Body of pancreas (tissue), 4 donors: ENCODE results near the gene ARMH2. TPM values are rescaled to one million over a fixed set of nuclear protein-coding genes. Genes with fewer than 3 reads are reported as not detected.

Experiments
- ATAC-seq: fragments of 150-250 bp; one replicate; pipeline ENCODE4 v1.9.1; 2016
- DNase-seq, 4 donors: peaks; one replicate each; pipeline ENCODE4 v3.0.0-alpha.2; 2019
- H3K27ac ChIP-seq, 4 donors: fragments of 200-600 bp; sonication (generic); 1 replicate in 3 of 4; 2 replicates in 1 of 4; pipeline versions ENCODE4 v1.5.1 to v1.6.1; 2016 to 2019; ENCODE audit warnings: mild to moderate bottlenecking in 1 of 4, mixed read lengths in 1 of 4, moderate library complexity in 1 of 4
- H3K27me3 ChIP-seq, 2 donors: fragments of 200-600 bp; sonication (generic); one replicate each; pipeline ENCODE4 v1.6.0; 2016; ENCODE audit warnings: mild to moderate bottlenecking in 1 of 2
- H3K36me3 ChIP-seq, 2 donors: fragments of 200-600 bp; sonication (generic); replicated peaks in 1 of 2; 2 replicates each; pipeline ENCODE4 v1.5.1; 2016; ENCODE audit warnings: low read depth in 2 of 2; ENCODE audit not compliant: insufficient read depth in 1 of 2
- H3K4me1 ChIP-seq: fragments of 200-600 bp; sonication (generic); one replicate; pipeline ENCODE4 v1.6.0; 2016
- H3K4me3 ChIP-seq, 2 donors: fragments of 200-600 bp; sonication (generic); 1 replicate in 1 of 2; 2 replicates in 1 of 2; pipeline ENCODE4 v1.5.1; 2016 to 2019
- H3K9me3 ChIP-seq, 3 donors: fragments of 200-600 bp; sonication (generic); 1 replicate in 2 of 3; 2 replicates in 1 of 3; pipeline ENCODE4 v1.5.1; 2016
- POLR2A ChIP-seq, 3 donors: fragments of 450-650 bp; IDR thresholded peaks; one replicate each; pipeline ENCODE4 v1.6.1; 2016; ENCODE audit warnings: antibody characterized with exemption in 3 of 3, mild to moderate bottlenecking in 2 of 3
- WGBS, 2 donors: methylation state at CpG; one replicate each; pipeline ENCODE4 v1.1.5; 2017; 5-methylcytosine and 5-hydroxymethylcytosine counted together
- intact Hi-C: fragments of 100-400 bp; cut with DNase I; formaldehyde crosslinking; loops from one replicate; pipeline ENCODE4 v1.15.1; 2023
- total RNA-seq, 2 donors: library from RNA; depleted of rRNA; stranded (reverse); fragments of >200 nt; gene quantifications; one replicate each; pipeline ENCODE4 v1.1.0, GENCODE V29; 2016
- TF ChIP-seq, protein P1 (sequence below), 7 experiments: fragments of 450-650 bp in 4 of 7; fragments of 200-600 bp in 3 of 7; sonication (generic) in 3 of 7; IDR thresholded peaks; one replicate each; pipeline ENCODE4 v1.5.1; 2016 to 2019; ENCODE audit warnings: antibody characterized with exemption in 7 of 7

The ARMH2 gene
- total RNA-seq, 2 donors from 2014 or later = not detected

DNA sequence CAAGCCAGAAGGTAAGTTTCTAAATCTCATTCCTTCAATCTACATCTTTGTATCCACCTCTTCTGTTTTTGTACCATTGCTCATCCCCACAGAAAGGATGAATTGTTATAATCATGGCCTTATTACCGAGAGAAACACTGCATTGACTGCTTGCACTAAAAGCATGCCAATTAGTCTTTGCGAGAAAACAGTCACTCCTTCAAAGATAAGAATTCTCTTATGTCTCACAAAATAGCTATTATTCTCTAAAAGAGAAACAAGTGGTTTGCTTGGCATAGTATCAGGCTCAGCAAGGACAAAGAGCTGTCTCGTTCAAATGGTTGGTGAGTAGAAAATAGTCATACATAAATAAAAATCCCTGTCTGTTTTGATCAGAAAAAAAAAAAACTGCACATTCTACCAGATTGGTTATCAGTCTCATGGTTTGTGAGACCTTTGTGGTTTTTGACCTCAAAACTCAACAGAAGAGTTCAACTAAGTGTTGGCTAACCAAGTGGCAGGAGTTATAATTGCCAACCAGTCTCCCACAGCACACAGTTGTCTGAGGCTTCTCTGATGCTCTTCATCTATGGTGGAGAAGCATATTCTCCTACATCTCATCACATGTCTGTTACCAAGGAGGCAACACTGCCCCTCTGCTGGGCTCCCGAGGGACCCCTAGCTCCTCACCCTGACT is 35.1 kb upstream of the ARMH2 start:
- intact Hi-C loops = no loop called here
- Histone ChIP-seq H3K27ac (no peak overlapping the region), H3K9me3 (no peaks in the 10 kb centered on the region), H3K36me3 (no peaks in the 10 kb centered on the region), H3K27me3 (no peaks in the 10 kb centered on the region), H3K4me1 (peaks cover 26% of the 10 kb centered on the region), H3K4me3 (no peak overlapping the region)
- ATAC-seq = no peak
- DNase-seq = no peak
- TF ChIP-seq, protein P1, sequence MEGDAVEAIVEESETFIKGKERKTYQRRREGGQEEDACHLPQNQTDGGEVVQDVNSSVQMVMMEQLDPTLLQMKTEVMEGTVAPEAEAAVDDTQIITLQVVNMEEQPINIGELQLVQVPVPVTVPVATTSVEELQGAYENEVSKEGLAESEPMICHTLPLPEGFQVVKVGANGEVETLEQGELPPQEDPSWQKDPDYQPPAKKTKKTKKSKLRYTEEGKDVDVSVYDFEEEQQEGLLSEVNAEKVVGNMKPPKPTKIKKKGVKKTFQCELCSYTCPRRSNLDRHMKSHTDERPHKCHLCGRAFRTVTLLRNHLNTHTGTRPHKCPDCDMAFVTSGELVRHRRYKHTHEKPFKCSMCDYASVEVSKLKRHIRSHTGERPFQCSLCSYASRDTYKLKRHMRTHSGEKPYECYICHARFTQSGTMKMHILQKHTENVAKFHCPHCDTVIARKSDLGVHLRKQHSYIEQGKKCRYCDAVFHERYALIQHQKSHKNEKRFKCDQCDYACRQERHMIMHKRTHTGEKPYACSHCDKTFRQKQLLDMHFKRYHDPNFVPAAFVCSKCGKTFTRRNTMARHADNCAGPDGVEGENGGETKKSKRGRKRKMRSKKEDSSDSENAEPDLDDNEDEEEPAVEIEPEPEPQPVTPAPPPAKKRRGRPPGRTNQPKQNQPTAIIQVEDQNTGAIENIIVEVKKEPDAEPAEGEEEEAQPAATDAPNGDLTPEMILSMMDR (IDR thresholded peaks at IDR 0.05) = no peak
- TF ChIP-seq POLR2A (IDR thresholded peaks at IDR 0.05) = no peak
- WGBS, 2 donors = 84% methylated on average over 4 of the region's 4 CpGs

DNA sequence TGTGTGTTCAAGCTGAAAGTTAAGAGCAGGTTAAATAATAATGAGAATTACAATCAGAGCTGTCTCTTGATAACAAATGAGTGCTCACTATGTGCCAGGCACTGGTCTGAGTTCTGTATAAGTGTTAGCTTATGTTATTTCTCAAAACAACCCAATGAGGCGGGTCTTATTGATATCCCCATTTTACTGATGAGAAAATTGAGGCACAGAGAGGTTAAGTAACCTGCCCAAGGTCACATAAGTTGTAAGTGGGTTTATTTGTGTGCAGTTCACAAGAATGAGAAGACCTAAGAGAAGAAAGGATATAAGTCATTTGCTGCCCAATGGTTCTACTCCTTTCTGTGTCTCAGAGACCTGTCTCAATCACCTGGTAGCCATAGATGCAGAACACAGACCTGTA is 34.1 kb upstream of the ARMH2 start:
- Histone ChIP-seq H3K27me3 (no peaks in the 10 kb centered on the region), H3K4me3 (no peak overlapping the region), H3K36me3 (no peaks in the 10 kb centered on the region), H3K27ac (no peak overlapping the region), H3K9me3 (no peaks in the 10 kb centered on the region), H3K4me1 (peaks cover 28% of the 10 kb centered on the region)
- WGBS, 2 donors = 94 to 100% methylated on average over 1 of the region's 1 CpG
- TF ChIP-seq POLR2A (IDR thresholded peaks at IDR 0.05) = no peak
- TF ChIP-seq, protein P1 (IDR thresholded peaks at IDR 0.05) = no peak
- ATAC-seq = no peak
- intact Hi-C loops = no loop called here
- DNase-seq = no peak

DNA sequence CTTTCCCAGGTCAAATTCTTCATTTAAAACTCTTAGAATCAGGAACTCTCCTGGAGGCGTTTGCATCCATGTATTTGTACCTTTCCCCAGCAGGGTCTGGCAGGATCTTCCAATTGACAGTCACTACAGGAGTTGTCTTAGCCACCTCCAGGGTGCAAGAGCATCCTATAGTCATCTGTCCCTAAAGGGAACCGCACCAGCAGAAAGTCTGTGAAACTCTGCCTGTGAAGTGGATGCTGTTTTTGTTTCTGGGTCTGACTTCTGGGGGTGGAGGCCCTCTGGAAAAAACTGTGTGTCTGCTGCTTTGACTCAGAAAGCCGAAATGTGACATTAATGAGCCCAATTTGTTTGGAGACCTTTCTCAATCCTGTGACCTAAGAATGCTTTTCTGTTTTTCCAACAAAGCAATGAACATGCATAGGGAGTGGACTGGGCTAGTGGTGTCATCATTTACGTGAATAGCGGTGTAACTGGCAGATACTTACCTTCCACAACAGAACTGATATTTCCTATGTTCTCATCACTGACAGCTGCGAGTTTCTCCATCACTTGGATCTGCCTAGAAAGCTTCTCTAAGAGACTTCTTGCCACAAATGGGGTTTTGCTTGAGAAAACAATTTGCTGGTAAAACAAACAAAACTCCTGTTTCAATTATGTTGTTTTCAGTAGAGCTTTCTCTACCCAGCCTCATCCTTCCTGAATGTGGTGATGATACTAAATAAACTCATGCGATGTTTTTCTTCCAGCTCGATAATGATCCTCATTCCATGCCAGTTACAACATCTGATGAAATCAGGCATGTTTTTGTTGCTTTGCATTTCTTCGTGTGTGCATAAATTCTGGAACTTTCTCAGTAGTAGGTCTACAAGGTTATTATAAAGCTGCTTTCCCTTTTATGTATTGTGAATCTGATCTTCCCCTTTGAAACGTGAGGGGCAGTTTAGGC is 33.3 kb upstream of the ARMH2 start:
- H3K4me1 ChIP-seq = peaks cover 35% of the 10 kb centered on the region
- ATAC-seq = no peak
- DNase-seq = no peak
- H3K9me3 ChIP-seq = no peaks in the 10 kb centered on the region
- H3K36me3 ChIP-seq = no peaks in the 10 kb centered on the region
- intact Hi-C loops = no loop called here
- no peaks in the 10 kb centered on the region for H3K27me3 ChIP-seq
- H3K4me3 ChIP-seq = no peak overlapping the region
- WGBS, 2 donors = 81 to 82% methylated on average over 10 of the region's 10 CpGs
- H3K27ac ChIP-seq = no peak overlapping the region
- TF ChIP-seq, protein P1 (IDR thresholded peaks at IDR 0.05) = no peak
- no peak for TF ChIP-seq POLR2A (IDR thresholded peaks at IDR 0.05)

DNA sequence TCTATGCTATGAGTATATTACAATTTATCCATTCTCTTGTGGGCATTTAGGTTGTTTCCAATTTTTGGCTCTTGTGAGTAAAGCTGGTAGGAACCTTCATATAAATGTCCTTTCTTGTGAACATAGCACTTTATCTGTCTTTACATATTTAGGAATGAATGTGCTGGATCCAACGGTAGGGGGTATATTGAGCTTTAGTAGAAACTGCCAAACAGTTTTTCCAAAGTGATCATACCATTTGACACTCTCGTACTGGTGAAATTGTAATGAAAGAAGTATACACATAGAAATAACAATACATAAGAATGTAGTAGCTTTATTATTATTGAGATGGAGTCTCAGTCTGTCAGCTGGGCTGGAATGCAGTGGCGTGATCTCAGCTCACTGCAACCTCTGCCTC is 30.9 kb upstream of the ARMH2 start:
- ATAC-seq (no peak), DNase-seq (no peak)
- no peaks in the 10 kb centered on the region for H3K36me3 ChIP-seq
- WGBS, 2 donors = 78 to 79% methylated on average over 3 of the region's 3 CpGs
- H3K27ac ChIP-seq = no peak overlapping the region
- H3K27me3 ChIP-seq = no peaks in the 10 kb centered on the region
- H3K4me3 ChIP-seq = no peak overlapping the region
- intact Hi-C loops = no loop called here
- H3K4me1 ChIP-seq = peaks cover 31% of the 10 kb centered on the region
- H3K9me3 ChIP-seq = no peaks in the 10 kb centered on the region
- no peak for TF ChIP-seq POLR2A (IDR thresholded peaks at IDR 0.05)
- TF ChIP-seq, protein P1 (IDR thresholded peaks at IDR 0.05) = no peak
